Duodenal mucosa (tissue), 2 donors: ENCODE measurements around the gene GTF2F1.
"Not testable (repeated sequence)": the region's sequence is repeated elsewhere in the genome, so short reads cannot be mapped to it uniquely, and the experiment has no call there.

Experiments used
- H3K27ac ChIP-seq: one replicate; pipeline ENCODE4 v1.7.0; 2013; ENCODE audit warnings: low read depth, low read length
- H3K27me3 ChIP-seq, 2 donors: one replicate each; pipeline ENCODE4 v1.7.0; 2013; ENCODE audit warnings: low read length in 2 of 2, control low read depth in 1 of 2; ENCODE audit not compliant: insufficient read depth in 2 of 2, control insufficient read depth in 1 of 2
- H3K36me3 ChIP-seq, 2 donors: one replicate each; pipeline ENCODE4 v1.7.0; 2013; ENCODE audit warnings: low read length in 2 of 2, control low read depth in 1 of 2; ENCODE audit not compliant: insufficient read depth in 2 of 2, control insufficient read depth in 1 of 2
- H3K4me1 ChIP-seq, 2 donors: one replicate each; pipeline ENCODE4 v1.7.0; 2013; ENCODE audit warnings: low read length in 2 of 2, control low read depth in 1 of 2; ENCODE audit not compliant: insufficient read depth in 2 of 2, control insufficient read depth in 1 of 2
- H3K4me3 ChIP-seq, 2 donors: one replicate each; pipeline ENCODE4 v1.7.0; 2013; ENCODE audit warnings: low read length in 2 of 2, low read depth in 1 of 2
- H3K9ac ChIP-seq, 2 donors: one replicate each; pipeline ENCODE4 v1.7.0; 2013; ENCODE audit warnings: low read length in 2 of 2, low read depth in 1 of 2
- H3K9me3 ChIP-seq, 2 donors: one replicate each; pipeline ENCODE4 v1.7.0; 2013; ENCODE audit warnings: low read length in 2 of 2, control low read depth in 1 of 2; ENCODE audit not compliant: control insufficient read depth in 1 of 2

Gene GTF2F1

GRCh38 chr19:6393074-6393982 lies at the start of gene GTF2F1:
TSS of gene GTF2F1 (minus strand) at chr19:6393164. CDS start at chr19:6392995, 169 bp downstream.
- Histone ChIP-seq H3K27ac (peak within 1 kb of the TSS; percentile 94), H3K27me3 (no peaks in the 10 kb centered on the region), H3K36me3 (peaks cover 0 to 19% of the 10 kb centered on the region in 2 donors), H3K9me3 (no peaks in the 10 kb centered on the region), H3K9ac (peak within 1 kb of the TSS; percentile 90 to 97), H3K4me1 (peaks cover 10 to 13% of the 10 kb centered on the region in 2 donors), H3K4me3 (peak within 1 kb of the TSS; percentile 85 to 99)

GRCh38 chr19:6442087-6442688 lies 49.2 kb upstream of the GTF2F1 start:
- H3K9ac ChIP-seq = no peak overlapping the region
- H3K27me3 ChIP-seq = no peaks in the 10 kb centered on the region
- peaks cover 0 to 6% of the 10 kb centered on the region in 2 donors for H3K36me3 ChIP-seq
- no peaks in the 10 kb centered on the region for H3K9me3 ChIP-seq
- no peak overlapping the region for H3K4me3 ChIP-seq
- no peak overlapping the region for H3K27ac ChIP-seq
- no peaks in the 10 kb centered on the region for H3K4me1 ChIP-seq

GRCh38 chr19:6440905-6441304 lies 47.9 kb upstream of the GTF2F1 start:
- Histone ChIP-seq H3K4me1 (no peaks in the 10 kb centered on the region), H3K27ac (no peak overlapping the region), H3K9me3 (no peaks in the 10 kb centered on the region), H3K4me3 (no peak overlapping the region), H3K36me3 (no peaks in the 10 kb centered on the region), H3K9ac (no peak overlapping the region), H3K27me3 (no peaks in the 10 kb centered on the region)

- no peak overlapping the region for H3K9ac ChIP-seq
- no peaks in the 10 kb centered on the region for H3K27me3 ChIP-seq
- H3K36me3 ChIP-seq = no peaks in the 10 kb centered on the region
- H3K27ac ChIP-seq = no peak overlapping the region
- H3K9me3 ChIP-seq = no peaks in the 10 kb centered on the region
- no peaks in the 10 kb centered on the region for H3K4me1 ChIP-seq
- H3K4me3 ChIP-seq = no peak overlapping the region
Measured at GRCh38 chr19:6439743-6440142, 46.8 kb upstream of the GTF2F1 start.

GRCh38 chr19:6433663-6434062 lies 40.7 kb upstream of the GTF2F1 start, which contains the start of gene SLC25A41:
TSS of gene SLC25A41 (minus strand) at chr19:6433763. CDS start at chr19:6433693, 70 bp downstream.
- H3K9me3 ChIP-seq = no peaks in the 10 kb centered on the region
- peaks cover 0 to 3% of the 10 kb centered on the region in 2 donors for H3K27me3 ChIP-seq
- H3K4me3 ChIP-seq = no peak within 1 kb of the TSS
- H3K36me3 ChIP-seq = no peaks in the 10 kb centered on the region
- no peaks in the 10 kb centered on the region for H3K4me1 ChIP-seq
- H3K9ac ChIP-seq = no peak within 1 kb of the TSS
- no peak within 1 kb of the TSS for H3K27ac ChIP-seq

- no peaks in the 10 kb centered on the region for H3K9me3 ChIP-seq
- no peaks in the 10 kb centered on the region for H3K4me1 ChIP-seq
- no peak overlapping the region for H3K9ac ChIP-seq
- H3K4me3 ChIP-seq = no peak overlapping the region
- H3K27me3 ChIP-seq = peaks cover 0 to 3% of the 10 kb centered on the region in 2 donors
- no peak overlapping the region for H3K27ac ChIP-seq
- H3K36me3 ChIP-seq = no peaks in the 10 kb centered on the region
Measured at GRCh38 chr19:6433165-6433564, 40.2 kb upstream of the GTF2F1 start.

- H3K36me3 ChIP-seq = no peaks in the 10 kb centered on the region
- H3K4me3 ChIP-seq = no peak overlapping the region
- H3K4me1 ChIP-seq = no peaks in the 10 kb centered on the region
- no peak overlapping the region for H3K9ac ChIP-seq
- H3K27ac ChIP-seq = no peak overlapping the region
- peaks cover 0 to 3% of the 10 kb centered on the region in 2 donors for H3K27me3 ChIP-seq
- H3K9me3 ChIP-seq = no peaks in the 10 kb centered on the region
Measured at GRCh38 chr19:6431891-6432290, 38.9 kb upstream of the GTF2F1 start.

GRCh38 chr19:6429419-6430221 lies 36.7 kb upstream of the GTF2F1 start:
- peaks cover 3 to 4% of the 10 kb centered on the region in 2 donors for H3K4me1 ChIP-seq
- H3K9me3 ChIP-seq = no peaks in the 10 kb centered on the region
- no peaks in the 10 kb centered on the region for H3K36me3 ChIP-seq
- H3K27ac ChIP-seq = no peak overlapping the region
- H3K9ac ChIP-seq = no peak overlapping the region
- H3K27me3 ChIP-seq = peaks cover 0 to 3% of the 10 kb centered on the region in 2 donors
- H3K4me3 ChIP-seq = no peak overlapping the region

GRCh38 chr19:6428692-6429418 lies 35.9 kb upstream of the GTF2F1 start:
- H3K27me3 ChIP-seq, H3K4me1 ChIP-seq, H3K9ac ChIP-seq: not testable (repeated sequence)

More at GRCh38 chr19:6428692-6429418, 35.9 kb upstream of the GTF2F1 start:
- H3K4me3 ChIP-seq, H3K36me3 ChIP-seq, H3K9me3 ChIP-seq, H3K27ac ChIP-seq: not testable (repeated sequence)
